Endodermal cell (in vitro differentiated cells): ENCODE data around the gene CFAP44. TPM values are rescaled to one million over a fixed set of nuclear protein-coding genes. Genes with fewer than 3 reads are reported as not detected.
"Not testable (repeated sequence)": the region's sequence is repeated elsewhere in the genome, so short reads cannot be mapped to it uniquely, and the experiment has no call there.

Experiments
- DNase-seq: peaks from one replicate; pipeline ENCODE4 v3.0.0-alpha.2; 2017
- H3K27ac ChIP-seq: 2 replicates; pipeline ENCODE4 v1.5.1; 2013; ENCODE audit warnings: mild to moderate bottlenecking, low read depth, low read length, moderate library complexity
- H3K27me3 ChIP-seq: 2 replicates; pipeline ENCODE4 v1.6.1; 2013; ENCODE audit warnings: mild to moderate bottlenecking, low read length, moderate library complexity; ENCODE audit not compliant: insufficient read depth, control insufficient read depth, poor library complexity, severe bottlenecking
- H3K36me3 ChIP-seq: 2 replicates; pipeline ENCODE4 v1.7.0; 2013; ENCODE audit warnings: mild to moderate bottlenecking, low read length, moderate library complexity; ENCODE audit not compliant: control insufficient read depth, insufficient read depth
- H3K4me1 ChIP-seq: one replicate; pipeline ENCODE4 v1.7.0; 2013; ENCODE audit warnings: low read length; ENCODE audit not compliant: control insufficient read depth, insufficient read depth
- H3K4me3 ChIP-seq: 2 replicates; pipeline ENCODE4 v1.5.1; 2013; ENCODE audit warnings: mild to moderate bottlenecking, low read length, moderate library complexity
- H3K9ac ChIP-seq: 2 replicates; pipeline ENCODE4 v1.6.1; 2013; ENCODE audit warnings: mild to moderate bottlenecking, low read length, moderate library complexity; ENCODE audit not compliant: poor library complexity, severe bottlenecking; ENCODE audit errors: extremely low read depth
- H3K9me3 ChIP-seq: 2 replicates; pipeline ENCODE4 v1.6.1; 2013; ENCODE audit warnings: mild to moderate bottlenecking, low read length, moderate library complexity; ENCODE audit not compliant: control insufficient read depth
- H3K27ac Mint-ChIP-seq: 2 replicates; pipeline ENCODE4 v1.8.0; 2020; ENCODE audit warnings: mixed read lengths
- H3K27me3 Mint-ChIP-seq: 2 replicates; pipeline ENCODE4 v1.8.0; 2021; ENCODE audit warnings: mild to moderate bottlenecking, mixed read lengths; ENCODE audit not compliant: insufficient read depth
- H3K36me3 Mint-ChIP-seq: 2 replicates; pipeline ENCODE4 v1.8.0; 2020; ENCODE audit warnings: low read depth, mixed read lengths
- H3K4me1 Mint-ChIP-seq: 2 replicates; pipeline ENCODE4 v1.8.0; 2020; ENCODE audit warnings: mixed read lengths
- H3K4me3 Mint-ChIP-seq: 2 replicates; pipeline ENCODE4 v1.8.0; 2020; ENCODE audit warnings: mild to moderate bottlenecking, moderate library complexity, mixed read lengths
- H3K9me3 Mint-ChIP-seq: 2 replicates; pipeline ENCODE4 v1.8.0; 2020; ENCODE audit warnings: mild to moderate bottlenecking, mixed read lengths
- WGBS, 2 experiments: methylation state at CpG; one replicate each; pipeline versions ENCODE4 v1.1.5 to v1.1.7; 2013; ENCODE audit warnings: missing lambda C conversion rate in 2 of 2, mixed read lengths in 1 of 2; ENCODE audit not compliant: insufficient coverage in 1 of 2, insufficient read length in 1 of 2; 5-methylcytosine and 5-hydroxymethylcytosine counted together
- total RNA-seq, 2 donors: library from RNA; stranded (reverse); fragmentation: NEBNext Ultra II Directional in 1 of 2; extraction: Animal tissue kit (Norgen Biotek cat#: 25700) in 1 of 2; gene quantifications; 2 replicates in 1 of 2; 3 replicates in 1 of 2; pipeline ENCODE4 v1.2.1, GENCODE V29; 2021
- TF ChIP-seq, protein P1 (sequence below): fragments of 200-600 bp; sonication (generic); conservative IDR thresholded peaks from 2 replicates; pipeline ENCODE4 v1.5.0; 2021; ENCODE audit warnings: antibody characterized with exemption, mild to moderate bottlenecking

Gene CFAP44
- total RNA-seq, 2 donors from 2014 or later, result 1.7 to 3.1 TPM

GRCh38 chr3:113468539-113468938 is 27.2 kb upstream of the CFAP44 start:
- Mint-ChIP-seq H3K36me3 (peaks cover 60% of the 10 kb centered on the region), H3K4me3 (no peak overlapping the region)
- no peak for DNase-seq

DNA sequence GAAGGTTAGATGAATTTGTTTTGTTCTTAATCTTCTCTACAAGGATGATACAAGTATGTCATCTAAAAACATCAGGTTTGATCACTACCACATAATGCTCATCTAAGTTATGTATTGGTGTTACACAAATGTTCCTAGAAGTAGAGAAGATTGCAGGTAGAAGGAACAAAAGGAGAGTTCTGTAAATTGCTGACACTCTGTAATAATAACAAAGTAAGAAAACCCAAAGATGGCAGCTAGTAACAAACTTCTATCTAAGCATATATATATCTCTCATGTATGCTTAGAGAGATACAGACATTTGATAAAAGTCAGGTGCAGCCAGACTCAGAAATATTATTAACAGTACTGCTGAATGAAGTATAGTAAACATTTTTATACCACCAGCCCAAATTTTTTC is 20.2 kb upstream of the CFAP44 start:
- no peak for DNase-seq
- no peak overlapping the region for H3K9ac ChIP-seq
- no peaks in the 10 kb centered on the region for H3K4me1 ChIP-seq
- no peak overlapping the region for H3K27ac Mint-ChIP-seq
- H3K4me3 ChIP-seq, result no peak overlapping the region
- peaks cover 64% of the 10 kb centered on the region for H3K36me3 Mint-ChIP-seq
- H3K4me3 Mint-ChIP-seq, result no peak overlapping the region
- H3K36me3 ChIP-seq, result peaks cover 43% of the 10 kb centered on the region
- no peaks in the 10 kb centered on the region for H3K27me3 ChIP-seq
- H3K9me3 ChIP-seq, result no peaks in the 10 kb centered on the region
- H3K4me1 Mint-ChIP-seq, result no peaks in the 10 kb centered on the region
- H3K27ac ChIP-seq, result no peak overlapping the region
- H3K27me3 Mint-ChIP-seq, result no peaks in the 10 kb centered on the region
- H3K9me3 Mint-ChIP-seq, result peaks cover 15% of the 10 kb centered on the region
- TF ChIP-seq, protein P1, sequence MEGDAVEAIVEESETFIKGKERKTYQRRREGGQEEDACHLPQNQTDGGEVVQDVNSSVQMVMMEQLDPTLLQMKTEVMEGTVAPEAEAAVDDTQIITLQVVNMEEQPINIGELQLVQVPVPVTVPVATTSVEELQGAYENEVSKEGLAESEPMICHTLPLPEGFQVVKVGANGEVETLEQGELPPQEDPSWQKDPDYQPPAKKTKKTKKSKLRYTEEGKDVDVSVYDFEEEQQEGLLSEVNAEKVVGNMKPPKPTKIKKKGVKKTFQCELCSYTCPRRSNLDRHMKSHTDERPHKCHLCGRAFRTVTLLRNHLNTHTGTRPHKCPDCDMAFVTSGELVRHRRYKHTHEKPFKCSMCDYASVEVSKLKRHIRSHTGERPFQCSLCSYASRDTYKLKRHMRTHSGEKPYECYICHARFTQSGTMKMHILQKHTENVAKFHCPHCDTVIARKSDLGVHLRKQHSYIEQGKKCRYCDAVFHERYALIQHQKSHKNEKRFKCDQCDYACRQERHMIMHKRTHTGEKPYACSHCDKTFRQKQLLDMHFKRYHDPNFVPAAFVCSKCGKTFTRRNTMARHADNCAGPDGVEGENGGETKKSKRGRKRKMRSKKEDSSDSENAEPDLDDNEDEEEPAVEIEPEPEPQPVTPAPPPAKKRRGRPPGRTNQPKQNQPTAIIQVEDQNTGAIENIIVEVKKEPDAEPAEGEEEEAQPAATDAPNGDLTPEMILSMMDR, result no peak

More at GRCh38 chr3:113468539-113468938, 27.2 kb upstream of the CFAP44 start:
- 90 to 92% methylated on average over 2 of the region's 2 CpGs for WGBS, 2 experiments
- no peaks in the 10 kb centered on the region for H3K4me1 Mint-ChIP-seq
- Histone ChIP-seq H3K27me3 (no peaks in the 10 kb centered on the region), H3K4me3 (no peak overlapping the region), H3K4me1 (no peaks in the 10 kb centered on the region), H3K9me3 (no peaks in the 10 kb centered on the region), H3K36me3 (peaks cover 24% of the 10 kb centered on the region), H3K27ac (no peak overlapping the region), H3K9ac (no peak overlapping the region)
- H3K27me3 Mint-ChIP-seq, result no peaks in the 10 kb centered on the region
- peaks cover 23% of the 10 kb centered on the region for H3K9me3 Mint-ChIP-seq
- TF ChIP-seq, protein P1, result no peak
- H3K27ac Mint-ChIP-seq, result no peak overlapping the region

GRCh38 chr3:113458554-113458953 is 17.3 kb upstream of the CFAP44 start:
- H3K4me1 Mint-ChIP-seq, H3K4me3 ChIP-seq, H3K9me3 ChIP-seq, H3K4me1 ChIP-seq, H3K27ac Mint-ChIP-seq, H3K27me3 ChIP-seq, H3K27me3 Mint-ChIP-seq, H3K4me3 Mint-ChIP-seq, DNase-seq, H3K27ac ChIP-seq, H3K9ac ChIP-seq: not testable (repeated sequence)
- peaks cover 46% of the 10 kb centered on the region for H3K36me3 ChIP-seq
- H3K36me3 Mint-ChIP-seq, result peaks cover 52% of the 10 kb centered on the region
- WGBS, 2 experiments, result 90% methylated on average over 21 of the region's 27 CpGs; no CpG with 5 or more reads in 1 of the 2 experiments
- peaks cover 15% of the 10 kb centered on the region for H3K9me3 Mint-ChIP-seq

GRCh38 chr3:113455446-113455845 is 14.2 kb upstream of the CFAP44 start:
- no peaks in the 10 kb centered on the region for H3K4me1 ChIP-seq
- TF ChIP-seq, protein P1, result no peak
- Mint-ChIP-seq H3K36me3 (peaks cover 51% of the 10 kb centered on the region), H3K4me3 (no peak overlapping the region), H3K27ac (no peak overlapping the region), H3K9me3 (peaks cover 15% of the 10 kb centered on the region), H3K4me1 (no peaks in the 10 kb centered on the region), H3K27me3 (no peaks in the 10 kb centered on the region)
- no peaks in the 10 kb centered on the region for H3K27me3 ChIP-seq
- H3K27ac ChIP-seq, result no peak overlapping the region
- H3K4me3 ChIP-seq, result no peak overlapping the region
- DNase-seq, result no peak
- H3K36me3 ChIP-seq, result peaks cover 45% of the 10 kb centered on the region
- no peaks in the 10 kb centered on the region for H3K9me3 ChIP-seq
- no peak overlapping the region for H3K9ac ChIP-seq
